Neural cell (in vitro differentiated cells): Measurements from ENCODE around the gene SPACA9. TPM values are rescaled to one million over a fixed set of nuclear protein-coding genes. Genes with fewer than 3 reads are reported as not detected.

ENCODE experiments used
- H2AFZ ChIP-seq: fragments of 200-600, 300-800 bp; sonication (generic), shearing (Covaris generic); 2 replicates; pipeline ENCODE4 v1.6.0; 2014; ENCODE audit warnings: low read depth, mild to moderate bottlenecking, antibody characterized with exemption, low read length, moderate library complexity
- H3F3A ChIP-seq: fragments of 200-600 bp; shearing (Covaris generic); 2 replicates; pipeline ENCODE4 v1.6.1; 2016; ENCODE audit warnings: mild to moderate bottlenecking, moderate library complexity, mixed read lengths, antibody characterized with exemption, low read length; ENCODE audit not compliant: insufficient read depth, poor library complexity, severe bottlenecking
- H3K27ac ChIP-seq: fragments of 200-600, 300-800 bp; sonication (generic), shearing (Covaris generic); 2 replicates; pipeline ENCODE4 v1.5.1; 2014; ENCODE audit warnings: mild to moderate bottlenecking, low read length, moderate library complexity
- H3K27me3 ChIP-seq: fragments of 300-800, 200-600 bp; sonication (generic), shearing (Covaris generic); 2 replicates; pipeline ENCODE4 v1.6.0; 2014; ENCODE audit warnings: mild to moderate bottlenecking, low read depth, low read length, moderate library complexity; ENCODE audit not compliant: insufficient read depth
- H3K36me3 ChIP-seq: fragments of 300-800, 200-600 bp; sonication (generic), shearing (Covaris generic); 2 replicates; pipeline ENCODE4 v1.5.1; 2014; ENCODE audit warnings: mild to moderate bottlenecking, antibody characterized with exemption, low read length, moderate library complexity; ENCODE audit not compliant: insufficient read depth
- H3K4me2 ChIP-seq: fragments of 300-800, 200-600 bp; sonication (generic), shearing (Covaris generic); 2 replicates; pipeline ENCODE4 v1.6.0; 2014; ENCODE audit warnings: mild to moderate bottlenecking, low read length
- H3K4me3 ChIP-seq: fragments of 300-800, 200-600 bp; sonication (generic), shearing (Covaris generic); 2 replicates; pipeline ENCODE4 v1.5.1; 2014; ENCODE audit warnings: mild to moderate bottlenecking, low read length, moderate library complexity
- H3K79me2 ChIP-seq: fragments of 200-600 bp; shearing (Covaris generic); replicated peaks from 2 replicates; pipeline ENCODE4 v1.6.0; 2014; ENCODE audit warnings: mild to moderate bottlenecking, low read length, moderate library complexity; ENCODE audit not compliant: insufficient read depth
- H3K9ac ChIP-seq: fragments of 300-800, 200-600 bp; sonication (generic), shearing (Covaris generic); 2 replicates; pipeline ENCODE4 v1.6.1; 2016; ENCODE audit warnings: mild to moderate bottlenecking, low read length, mixed read lengths
- H3K9me2 ChIP-seq: fragments of 200-600 bp; shearing (Covaris generic); 2 replicates; pipeline ENCODE4 v1.6.1; 2016; ENCODE audit warnings: mild to moderate bottlenecking, low read length, mixed read lengths; ENCODE audit not compliant: insufficient read depth
- H3K9me3 ChIP-seq: fragments of 200-600, 300-800 bp; sonication (generic), shearing (Covaris generic); 2 replicates; pipeline ENCODE4 v1.6.1; 2016; ENCODE audit warnings: mild to moderate bottlenecking, mixed run types, low read length, moderate library complexity, mixed read lengths
- H4K20me1 ChIP-seq: fragments of 200-600 bp; shearing (Covaris generic); 2 replicates; pipeline ENCODE4 v1.6.1; 2016; ENCODE audit warnings: mild to moderate bottlenecking, mixed run types; ENCODE audit not compliant: insufficient read depth
- CTCF ChIP-seq: fragments of 450-650 bp; IDR thresholded peaks from 2 replicates; pipeline ENCODE4 v1.5.1; 2014; ENCODE audit warnings: antibody characterized with exemption, mild to moderate bottlenecking, moderate library complexity; ENCODE audit not compliant: poor library complexity, severe bottlenecking
- EP300 ChIP-seq: fragments of 450-650 bp; conservative IDR thresholded peaks from 2 replicates; pipeline ENCODE4 v1.6.1; 2014; ENCODE audit warnings: antibody characterized with exemption, mild to moderate bottlenecking, moderate library complexity; ENCODE audit not compliant: poor library complexity, severe bottlenecking
- EZH2 ChIP-seq: fragments of 200-600, 300-800 bp; shearing (Covaris generic), sonication (generic); IDR thresholded peaks from 2 replicates; pipeline ENCODE4 v1.6.1; 2014; ENCODE audit warnings: antibody characterized with exemption, low read length, borderline replicate concordance, mild to moderate bottlenecking; ENCODE audit not compliant: insufficient read depth, poor library complexity, severe bottlenecking
- MXI1 ChIP-seq: fragments of 450-650 bp; conservative IDR thresholded peaks from 2 replicates; pipeline ENCODE4 v1.6.1; 2014; ENCODE audit warnings: antibody characterized with exemption, mild to moderate bottlenecking; ENCODE audit not compliant: poor library complexity, severe bottlenecking
- POLR2AphosphoS5 ChIP-seq: IDR thresholded peaks from 2 replicates; pipeline ENCODE4 v1.6.1; 2012
- RAD21 ChIP-seq: fragments of 450-650 bp; conservative IDR thresholded peaks from 2 replicates; pipeline ENCODE4 v1.6.1; 2014; ENCODE audit warnings: antibody characterized with exemption, mild to moderate bottlenecking, moderate library complexity
- SMC3 ChIP-seq: fragments of 450-650 bp; conservative IDR thresholded peaks from 2 replicates; pipeline ENCODE4 v1.6.1; 2014; ENCODE audit warnings: antibody characterized with exemption, mild to moderate bottlenecking, moderate library complexity; ENCODE audit not compliant: poor library complexity
- TAF1 ChIP-seq: IDR thresholded peaks from 2 replicates; pipeline ENCODE4 v1.6.1; 2012; ENCODE audit warnings: low read depth
- polyA plus RNA-seq: library from polyadenylated mRNA; depleted of rRNA; stranded (reverse); fragments of >200 nt; gene quantifications from 2 replicates; pipeline ENCODE4 v1.2.3, GENCODE V29; 2014
- TF ChIP-seq, protein P1 (sequence below): IDR thresholded peaks from 2 replicates; pipeline ENCODE4 v1.6.1; 2012; ENCODE audit warnings: borderline replicate concordance

SPACA9 gene
- polyA plus RNA-seq, 1 donor from 2014 or later: 4.6 TPM

DNA sequence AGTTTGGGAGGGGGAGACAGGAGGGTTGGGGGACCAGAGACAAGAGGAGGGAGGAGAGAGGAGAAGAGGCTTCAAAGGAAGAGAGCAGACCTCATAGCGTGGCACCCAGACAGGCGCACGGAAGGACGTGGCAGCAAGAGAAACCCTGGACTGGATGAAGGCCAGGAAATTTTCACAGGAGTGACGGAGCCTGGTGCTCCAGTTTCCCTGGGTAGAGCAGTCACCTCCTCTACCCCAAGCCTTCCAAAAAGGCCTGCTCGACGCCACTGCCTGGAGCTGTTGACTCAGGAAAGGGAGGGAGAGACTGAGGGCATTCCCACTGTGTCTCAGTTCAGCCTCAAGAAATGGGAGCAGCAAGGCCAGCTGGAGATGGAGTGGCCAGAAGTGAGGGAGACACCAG, 19.9 kb upstream of the SPACA9 start:
- TF ChIP-seq RAD21 (no peak), MXI1 (no peak), EZH2 (no peak), CTCF (no peak), TAF1 (no peak), EP300 (no peak), POLR2AphosphoS5 (no peak), SMC3 (no peak)
- TF ChIP-seq, protein P1, sequence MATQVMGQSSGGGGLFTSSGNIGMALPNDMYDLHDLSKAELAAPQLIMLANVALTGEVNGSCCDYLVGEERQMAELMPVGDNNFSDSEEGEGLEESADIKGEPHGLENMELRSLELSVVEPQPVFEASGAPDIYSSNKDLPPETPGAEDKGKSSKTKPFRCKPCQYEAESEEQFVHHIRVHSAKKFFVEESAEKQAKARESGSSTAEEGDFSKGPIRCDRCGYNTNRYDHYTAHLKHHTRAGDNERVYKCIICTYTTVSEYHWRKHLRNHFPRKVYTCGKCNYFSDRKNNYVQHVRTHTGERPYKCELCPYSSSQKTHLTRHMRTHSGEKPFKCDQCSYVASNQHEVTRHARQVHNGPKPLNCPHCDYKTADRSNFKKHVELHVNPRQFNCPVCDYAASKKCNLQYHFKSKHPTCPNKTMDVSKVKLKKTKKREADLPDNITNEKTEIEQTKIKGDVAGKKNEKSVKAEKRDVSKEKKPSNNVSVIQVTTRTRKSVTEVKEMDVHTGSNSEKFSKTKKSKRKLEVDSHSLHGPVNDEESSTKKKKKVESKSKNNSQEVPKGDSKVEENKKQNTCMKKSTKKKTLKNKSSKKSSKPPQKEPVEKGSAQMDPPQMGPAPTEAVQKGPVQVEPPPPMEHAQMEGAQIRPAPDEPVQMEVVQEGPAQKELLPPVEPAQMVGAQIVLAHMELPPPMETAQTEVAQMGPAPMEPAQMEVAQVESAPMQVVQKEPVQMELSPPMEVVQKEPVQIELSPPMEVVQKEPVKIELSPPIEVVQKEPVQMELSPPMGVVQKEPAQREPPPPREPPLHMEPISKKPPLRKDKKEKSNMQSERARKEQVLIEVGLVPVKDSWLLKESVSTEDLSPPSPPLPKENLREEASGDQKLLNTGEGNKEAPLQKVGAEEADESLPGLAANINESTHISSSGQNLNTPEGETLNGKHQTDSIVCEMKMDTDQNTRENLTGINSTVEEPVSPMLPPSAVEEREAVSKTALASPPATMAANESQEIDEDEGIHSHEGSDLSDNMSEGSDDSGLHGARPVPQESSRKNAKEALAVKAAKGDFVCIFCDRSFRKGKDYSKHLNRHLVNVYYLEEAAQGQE: no peak
- H3K9me2 ChIP-seq: no peaks in the 10 kb centered on the region
- no peaks in the 10 kb centered on the region for H4K20me1 ChIP-seq
- no peak overlapping the region for H3K4me2 ChIP-seq
- H3K79me2 ChIP-seq: no peaks in the 10 kb centered on the region
- no peaks in the 10 kb centered on the region for H3F3A ChIP-seq
- H3K9me3 ChIP-seq: no peaks in the 10 kb centered on the region
- no peak overlapping the region for H3K4me3 ChIP-seq
- H3K36me3 ChIP-seq: no peaks in the 10 kb centered on the region
- no peaks in the 10 kb centered on the region for H3K27me3 ChIP-seq
- H3K9ac ChIP-seq: no peak overlapping the region
- H2AFZ ChIP-seq: no peak overlapping the region
- no peak overlapping the region for H3K27ac ChIP-seq

- Histone ChIP-seq H3K79me2 (no peaks in the 10 kb centered on the region), H3K27ac (no peak overlapping the region), H2AFZ (no peak overlapping the region), H3K9ac (no peak overlapping the region), H3F3A (no peaks in the 10 kb centered on the region), H3K9me3 (no peaks in the 10 kb centered on the region), H4K20me1 (no peaks in the 10 kb centered on the region), H3K4me2 (no peak overlapping the region), H3K4me3 (no peak overlapping the region), H3K27me3 (no peaks in the 10 kb centered on the region), H3K9me2 (no peaks in the 10 kb centered on the region), H3K36me3 (no peaks in the 10 kb centered on the region)
- TF ChIP-seq CTCF (no peak), POLR2AphosphoS5 (no peak), EZH2 (no peak), RAD21 (no peak), TAF1 (no peak), MXI1 (no peak), EP300 (no peak)
- TF ChIP-seq, protein P1: no peak
These were observed 17.0 kb upstream of the SPACA9 start for GRCh38 chr9:132861666-132862065.
